22Rv1 (cell line): ENCODE measurements around the gene SORL1.

ENCODE experiments used
- ZFX ChIP-seq: fragments of 450-650 bp; IDR thresholded peaks from 2 replicates; pipeline ENCODE4 v1.6.1; 2017; ENCODE audit warnings: antibody characterized with exemption, borderline replicate concordance
- TF ChIP-seq, protein P1 (sequence below): fragments of 450-650 bp; IDR thresholded peaks from 2 replicates; pipeline ENCODE4 v1.5.1; 2017; ENCODE audit warnings: mild to moderate bottlenecking

DNA sequence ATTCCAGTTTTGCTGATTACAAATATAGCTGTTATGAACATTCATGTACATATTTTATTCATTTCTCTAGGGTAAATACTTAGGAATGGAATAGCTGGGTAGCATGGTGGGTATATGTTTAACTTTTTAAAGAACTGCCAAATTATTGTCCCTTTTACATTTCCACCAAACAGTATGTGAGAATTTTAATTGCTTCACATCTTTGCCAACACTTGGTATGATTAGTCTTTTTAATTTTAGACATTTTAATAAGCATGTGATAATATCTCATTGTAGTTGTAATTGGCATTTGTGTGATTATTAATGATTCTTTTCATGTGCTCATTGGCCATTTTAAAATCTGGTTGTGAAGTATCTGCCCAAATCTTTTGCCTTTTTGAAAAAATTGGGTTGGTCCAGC, 73.3 kb downstream of the SORL1 start:
- TF ChIP-seq, protein P1, sequence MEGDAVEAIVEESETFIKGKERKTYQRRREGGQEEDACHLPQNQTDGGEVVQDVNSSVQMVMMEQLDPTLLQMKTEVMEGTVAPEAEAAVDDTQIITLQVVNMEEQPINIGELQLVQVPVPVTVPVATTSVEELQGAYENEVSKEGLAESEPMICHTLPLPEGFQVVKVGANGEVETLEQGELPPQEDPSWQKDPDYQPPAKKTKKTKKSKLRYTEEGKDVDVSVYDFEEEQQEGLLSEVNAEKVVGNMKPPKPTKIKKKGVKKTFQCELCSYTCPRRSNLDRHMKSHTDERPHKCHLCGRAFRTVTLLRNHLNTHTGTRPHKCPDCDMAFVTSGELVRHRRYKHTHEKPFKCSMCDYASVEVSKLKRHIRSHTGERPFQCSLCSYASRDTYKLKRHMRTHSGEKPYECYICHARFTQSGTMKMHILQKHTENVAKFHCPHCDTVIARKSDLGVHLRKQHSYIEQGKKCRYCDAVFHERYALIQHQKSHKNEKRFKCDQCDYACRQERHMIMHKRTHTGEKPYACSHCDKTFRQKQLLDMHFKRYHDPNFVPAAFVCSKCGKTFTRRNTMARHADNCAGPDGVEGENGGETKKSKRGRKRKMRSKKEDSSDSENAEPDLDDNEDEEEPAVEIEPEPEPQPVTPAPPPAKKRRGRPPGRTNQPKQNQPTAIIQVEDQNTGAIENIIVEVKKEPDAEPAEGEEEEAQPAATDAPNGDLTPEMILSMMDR = no peak
- TF ChIP-seq ZFX = no peak
